DND-41 (cell line): ENCODE measurements around the gene SAMD10.

ENCODE experiments used
- EZH2 ChIP-seq: IDR thresholded peaks from 3 replicates; pipeline ENCODE4 v1.6.1; 2012; ENCODE audit warnings: borderline replicate concordance, low read depth, mild to moderate bottlenecking, moderate library complexity, low read length, inconsistent platforms; ENCODE audit not compliant: severe bottlenecking
- TF ChIP-seq, protein P1 (sequence below): IDR thresholded peaks from 2 replicates; pipeline ENCODE4 v1.5.1; 2012; ENCODE audit warnings: borderline replicate concordance, low read length, moderate library complexity, mild to moderate bottlenecking; ENCODE audit not compliant: poor library complexity, severe bottlenecking; ENCODE audit errors: extremely low read depth

DNA sequence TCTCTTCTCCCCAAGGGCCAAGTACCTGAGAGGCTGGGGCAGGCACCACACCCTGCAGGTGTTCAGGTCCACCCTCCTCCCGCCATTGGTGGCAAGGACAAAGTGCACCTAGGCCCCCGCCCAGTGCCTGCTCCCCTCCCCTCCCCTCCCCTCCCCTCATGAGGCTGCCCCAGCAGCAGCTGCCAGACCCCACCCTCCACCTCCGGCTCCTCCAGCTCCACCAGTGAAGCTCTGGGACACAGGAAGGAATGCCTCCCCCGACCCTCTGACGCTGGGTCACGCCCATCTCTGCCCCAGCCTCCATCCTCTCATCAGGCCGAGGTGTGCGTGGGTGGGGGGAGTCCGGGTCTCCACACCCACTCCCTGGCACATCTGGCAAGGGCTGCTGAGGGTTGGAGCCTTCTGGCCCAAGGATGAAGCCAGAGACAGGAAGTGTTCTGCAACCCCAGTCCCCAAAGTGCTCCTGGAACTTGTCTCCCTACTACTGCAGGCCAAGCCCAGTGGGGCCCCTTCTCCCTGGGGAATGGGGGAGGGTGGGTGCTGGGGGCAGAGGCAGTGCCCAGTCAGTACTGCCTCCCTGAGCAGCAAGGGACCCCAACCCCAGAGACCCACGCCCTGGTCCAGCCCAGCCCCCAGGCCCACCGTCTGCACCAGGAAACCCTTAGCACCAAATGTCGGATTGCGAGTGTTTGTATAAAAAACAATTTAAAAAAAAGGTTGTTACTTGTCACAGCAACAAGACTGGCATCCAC lies 21.6 kb downstream of the SAMD10 start:
- TF ChIP-seq, protein P1, sequence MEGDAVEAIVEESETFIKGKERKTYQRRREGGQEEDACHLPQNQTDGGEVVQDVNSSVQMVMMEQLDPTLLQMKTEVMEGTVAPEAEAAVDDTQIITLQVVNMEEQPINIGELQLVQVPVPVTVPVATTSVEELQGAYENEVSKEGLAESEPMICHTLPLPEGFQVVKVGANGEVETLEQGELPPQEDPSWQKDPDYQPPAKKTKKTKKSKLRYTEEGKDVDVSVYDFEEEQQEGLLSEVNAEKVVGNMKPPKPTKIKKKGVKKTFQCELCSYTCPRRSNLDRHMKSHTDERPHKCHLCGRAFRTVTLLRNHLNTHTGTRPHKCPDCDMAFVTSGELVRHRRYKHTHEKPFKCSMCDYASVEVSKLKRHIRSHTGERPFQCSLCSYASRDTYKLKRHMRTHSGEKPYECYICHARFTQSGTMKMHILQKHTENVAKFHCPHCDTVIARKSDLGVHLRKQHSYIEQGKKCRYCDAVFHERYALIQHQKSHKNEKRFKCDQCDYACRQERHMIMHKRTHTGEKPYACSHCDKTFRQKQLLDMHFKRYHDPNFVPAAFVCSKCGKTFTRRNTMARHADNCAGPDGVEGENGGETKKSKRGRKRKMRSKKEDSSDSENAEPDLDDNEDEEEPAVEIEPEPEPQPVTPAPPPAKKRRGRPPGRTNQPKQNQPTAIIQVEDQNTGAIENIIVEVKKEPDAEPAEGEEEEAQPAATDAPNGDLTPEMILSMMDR, result no peak
- TF ChIP-seq EZH2, result no peak
